OCI-LY7 (cell line): Measurements from ENCODE around the gene PIGX. TPM values are rescaled to one million over a fixed set of nuclear protein-coding genes. Genes with fewer than 3 reads are reported as not detected.

Experiments used
- BruUV-seq: library from RNA; stranded (reverse); fragments of 400-500 nt; replicated peaks from 2 replicates; lab custom pipeline; 2021; lab: Mats Ljungman, UMichigan
- CTCF ChIA-PET: fragments of 300-600 bp; sonication (Branson Sonifier 250); formaldehyde crosslinking; loops from one replicate; lab custom pipeline; 2022; ENCODE audit warnings: antibody characterized with exemption; ENCODE audit not compliant: unreplicated experiment; lab: Charles Lee
- POLR2A ChIA-PET: fragments of 300-600 bp; sonication (Branson Sonifier 250); formaldehyde crosslinking; loops from one replicate; lab custom pipeline; 2022; ENCODE audit warnings: antibody characterized with exemption; lab: Charles Lee
- DNase-seq: peaks from one replicate; pipeline ENCODE4 v3.0.0-alpha.2; 2015; ENCODE audit warnings: low spot score
- H2AFZ ChIP-seq: fragments of 200-600 bp; sonication (generic), shearing (Covaris generic); 2 replicates; pipeline ENCODE4 v1.6.1; 2014; ENCODE audit warnings: mild to moderate bottlenecking, antibody characterized with exemption, low read length, moderate library complexity
- H3K27ac ChIP-seq: fragments of 200-600 bp; sonication (generic); 2 replicates; pipeline ENCODE4 v1.5.1; 2014; ENCODE audit warnings: mixed run types, low read depth, mild to moderate bottlenecking, moderate library complexity, low read length, inconsistent platforms; ENCODE audit not compliant: poor library complexity, severe bottlenecking
- H3K36me3 ChIP-seq: fragments of 200-600 bp; sonication (generic); 2 replicates; pipeline ENCODE4 v1.6.1; 2014; ENCODE audit warnings: mild to moderate bottlenecking, antibody characterized with exemption, low read length, moderate library complexity, mixed read lengths; ENCODE audit not compliant: insufficient read depth
- H3K4me1 ChIP-seq: fragments of 200-600 bp; sonication (generic); 2 replicates; pipeline ENCODE4 v1.5.1; 2014; ENCODE audit warnings: mild to moderate bottlenecking, low read length; ENCODE audit not compliant: insufficient read depth, poor library complexity, severe bottlenecking
- H3K4me2 ChIP-seq: fragments of 200-600 bp; sonication (generic); 2 replicates; pipeline ENCODE4 v1.6.1; 2014; ENCODE audit warnings: mild to moderate bottlenecking, low read length
- H3K4me3 ChIP-seq: fragments of 200-600 bp; sonication (generic); 2 replicates; pipeline ENCODE4 v1.5.1; 2014; ENCODE audit warnings: mild to moderate bottlenecking, low read depth, low read length; ENCODE audit not compliant: poor library complexity, severe bottlenecking
- H3K79me2 ChIP-seq: fragments of 200-600 bp; sonication (generic); 2 replicates; pipeline ENCODE4 v1.6.1; 2016; ENCODE audit warnings: low read depth, mild to moderate bottlenecking, low read length, moderate library complexity, mixed read lengths; ENCODE audit not compliant: insufficient read depth
- H3K9me2 ChIP-seq: fragments of 200-600 bp; sonication (generic); 2 replicates; pipeline ENCODE4 v1.6.1; 2016; ENCODE audit warnings: mild to moderate bottlenecking, low read length, mixed read lengths; ENCODE audit not compliant: insufficient read depth
- H3K9me3 ChIP-seq: fragments of 200-600 bp; sonication (generic); 2 replicates; pipeline ENCODE4 v1.6.1; 2014; ENCODE audit warnings: mild to moderate bottlenecking, mixed run types, low read length, mixed read lengths
- H4K20me1 ChIP-seq: fragments of 200-600 bp; sonication (generic); 2 replicates; pipeline ENCODE4 v1.6.1; 2014; ENCODE audit warnings: mild to moderate bottlenecking, antibody characterized with exemption, low read length, moderate library complexity, mixed read lengths; ENCODE audit not compliant: insufficient read depth
- CTCF ChIP-seq: fragments of 200-600 bp; sonication (generic); conservative IDR thresholded peaks from 2 replicates; pipeline ENCODE4 v1.5.1; 2014; ENCODE audit warnings: mild to moderate bottlenecking, antibody characterized with exemption, low read length, moderate library complexity, mixed read lengths
- EZH2phosphoT487 ChIP-seq: fragments of 200-600 bp; sonication (generic); IDR thresholded peaks from 2 replicates; pipeline ENCODE4 v1.6.1; 2018; ENCODE audit warnings: low read depth, borderline replicate concordance, mild to moderate bottlenecking, mixed run types, antibody characterized with exemption, low read length, moderate library complexity, mixed read lengths
- intact Hi-C: fragments of 100-400 bp; cut with micrococcal nuclease; formaldehyde crosslinking; loops from one replicate; pipeline ENCODE4 v1.10.0; 2022; ENCODE audit not compliant: unreplicated experiment
- total RNA-seq, 2 experiments: library from RNA; depleted of rRNA in 1 of 2; stranded (reverse); fragments of >200 nt in 1 of 2; shearing (Covaris generic) in 1 of 2; gene quantifications; 2 replicates each; pipeline ENCODE4 v1.2.3, GENCODE V29; 2014 to 2022

PIGX gene
- total RNA-seq, 2 experiments from 2014 or later = 24.9 to 31.5 TPM

- CTCF ChIA-PET = no interaction called here
- Histone ChIP-seq H3K9me3 (no peaks in the 10 kb centered on the region), H3K36me3 (peaks cover 52% of the 10 kb centered on the region), H3K27ac (no peak overlapping the region), H4K20me1 (no peaks in the 10 kb centered on the region), H3K79me2 (peaks cover 53% of the 10 kb centered on the region), H3K9me2 (no peaks in the 10 kb centered on the region), H2AFZ (no peak overlapping the region), H3K4me1 (no peaks in the 10 kb centered on the region), H3K4me3 (no peak overlapping the region), H3K4me2 (no peak overlapping the region)
- no peak for DNase-seq
- TF ChIP-seq EZH2phosphoT487 (no peak), CTCF (no peak)
- BruUV-seq = no TSS peak
- intact Hi-C loops = no loop called here
- POLR2A ChIA-PET = interaction anchor here (0.7 to 1.1 kb wide), 2 partner anchors 25 to 534 kb away, joined by 3 to 4 read pairs; no protein-coding TSS in a partner anchor
Measured at GRCh38 chr3:196765454-196765853, 53.3 kb downstream of the PIGX start.

GRCh38 chr3:196771067-196771466 is 58.9 kb downstream of the PIGX start:
- ChIA-PET CTCF (no interaction called here), POLR2A (interaction anchor here (1.1 kb wide), 1 partner anchor 8 kb away, joined by 3 read pairs; no protein-coding TSS in a partner anchor)
- H4K20me1 ChIP-seq = 0 out of 2 replicates have a peak, but pooled peaks cover 5% of the 10 kb centered on the region

More at GRCh38 chr3:196771067-196771466, 58.9 kb downstream of the PIGX start:
- Histone ChIP-seq H3K9me2 (no peaks in the 10 kb centered on the region), H3K4me1 (peaks cover 7% of the 10 kb centered on the region), H3K4me2 (no peak overlapping the region), H3K4me3 (no peak overlapping the region), H2AFZ (no peak overlapping the region), H3K27ac (no peak overlapping the region), H3K79me2 (peaks cover 92% of the 10 kb centered on the region), H3K9me3 (no peaks in the 10 kb centered on the region), H3K36me3 (peaks cover 39% of the 10 kb centered on the region)
- intact Hi-C loops = no loop called here
- BruUV-seq = no TSS peak
- no peak for DNase-seq
- TF ChIP-seq CTCF = no peak
- TF ChIP-seq EZH2phosphoT487 = no peak
